Caco-2 (cell line): Measurements from ENCODE around the gene CHMP4A. TPM values are rescaled to one million over a fixed set of nuclear protein-coding genes. Genes with fewer than 3 reads are reported as not detected.
A peak's percentile ranks its signal among the peaks of the same experiment; 100 is the strongest.

Source experiments
- BruUV-seq: library from RNA; stranded (reverse); fragments of 400-500 nt; replicated peaks from 2 replicates; lab custom pipeline; 2021; lab: Mats Ljungman, UMichigan
- CTCF ChIA-PET: fragments of 300-600 bp; sonication (Branson Sonifier 250); formaldehyde crosslinking; loops from one replicate; lab custom pipeline; 2022; ENCODE audit warnings: antibody characterized with exemption; lab: Charles Lee
- POLR2A ChIA-PET: fragments of 300-600 bp; sonication (Branson Sonifier 250); formaldehyde crosslinking; loops from one replicate; lab custom pipeline; 2022; ENCODE audit warnings: antibody characterized with exemption; lab: Charles Lee
- DNase-seq, 2 experiments: peaks; one replicate each; pipeline versions ENCODE4 v3.0.0 to v3.0.0-alpha.2; 2020 to 2022
- H3K27me3 ChIP-seq: replicated peaks from 2 replicates; pipeline ENCODE4 v1.6.0; 2011; ENCODE audit warnings: low read length; ENCODE audit not compliant: control insufficient read depth, insufficient read depth
- H3K36me3 ChIP-seq: 2 replicates; pipeline ENCODE4 v1.5.1; 2011; ENCODE audit warnings: low read length; ENCODE audit not compliant: control insufficient read depth, insufficient read depth
- H3K4me1 ChIP-seq: fragments of 250-450 bp; sonication (Bioruptor Pico); 2 replicates; pipeline ENCODE4 v1.5.1; 2020; ENCODE audit warnings: mild to moderate bottlenecking
- H3K4me3 ChIP-seq: 2 replicates; pipeline ENCODE4 v1.5.1; 2011; ENCODE audit warnings: low read depth, mild to moderate bottlenecking, control low read depth, low read length
- H3K9me3 ChIP-seq: fragments of 250-450 bp; sonication (Bioruptor Pico); 2 replicates; pipeline ENCODE4 v1.5.1; 2020; ENCODE audit warnings: mild to moderate bottlenecking, moderate library complexity
- H3K27ac Mint-ChIP-seq: one replicate; pipeline ENCODE4 v1.8.0; 2022; ENCODE audit warnings: mixed read lengths; ENCODE audit not compliant: unreplicated experiment
- H3K27me3 Mint-ChIP-seq: one replicate; pipeline ENCODE4 v1.8.0; 2022; ENCODE audit warnings: mixed read lengths; ENCODE audit not compliant: insufficient read depth, unreplicated experiment
- H3K36me3 Mint-ChIP-seq: one replicate; pipeline ENCODE4 v1.8.0; 2022; ENCODE audit warnings: mild to moderate bottlenecking, mixed read lengths; ENCODE audit not compliant: insufficient read depth, unreplicated experiment
- H3K4me1 Mint-ChIP-seq: one replicate; pipeline ENCODE4 v1.8.0; 2022; ENCODE audit warnings: low read depth, mixed read lengths; ENCODE audit not compliant: unreplicated experiment
- H3K4me3 Mint-ChIP-seq: one replicate; pipeline ENCODE4 v1.8.0; 2022; ENCODE audit warnings: mild to moderate bottlenecking, moderate library complexity, mixed read lengths; ENCODE audit not compliant: unreplicated experiment
- H3K9me3 Mint-ChIP-seq: one replicate; pipeline ENCODE4 v1.8.0; 2022; ENCODE audit warnings: mixed read lengths; ENCODE audit not compliant: unreplicated experiment
- intact Hi-C: fragments of 100-400 bp; cut with micrococcal nuclease; formaldehyde crosslinking; loops from one replicate; pipeline ENCODE4 v1.10.0; 2022; ENCODE audit not compliant: unreplicated experiment
- total RNA-seq: library from RNA; stranded (reverse); gene quantifications from 2 replicates; pipeline ENCODE4 v1.2.3, GENCODE V29; 2022
- TF ChIP-seq, protein P1 (sequence below), 2 experiments: fragments of 200-600 bp in 1 of 2; IDR thresholded peaks; 1 replicate in 1 of 2; 2 replicates in 1 of 2; pipeline versions ENCODE4 v1.5.1 to v1.8.0; 2011 to 2022; ENCODE audit warnings: antibody characterized with exemption in 1 of 2, control low read depth in 1 of 2, inconsistent platforms in 1 of 2, low read depth in 1 of 2, low read length in 1 of 2, mild to moderate bottlenecking in 1 of 2, moderate library complexity in 1 of 2; ENCODE audit not compliant: insufficient read depth in 1 of 2, severe bottlenecking in 1 of 2, unreplicated experiment in 1 of 2

The CHMP4A gene
- total RNA-seq, 1 experiment from 2014 or later, result 57.7 TPM

DNA sequence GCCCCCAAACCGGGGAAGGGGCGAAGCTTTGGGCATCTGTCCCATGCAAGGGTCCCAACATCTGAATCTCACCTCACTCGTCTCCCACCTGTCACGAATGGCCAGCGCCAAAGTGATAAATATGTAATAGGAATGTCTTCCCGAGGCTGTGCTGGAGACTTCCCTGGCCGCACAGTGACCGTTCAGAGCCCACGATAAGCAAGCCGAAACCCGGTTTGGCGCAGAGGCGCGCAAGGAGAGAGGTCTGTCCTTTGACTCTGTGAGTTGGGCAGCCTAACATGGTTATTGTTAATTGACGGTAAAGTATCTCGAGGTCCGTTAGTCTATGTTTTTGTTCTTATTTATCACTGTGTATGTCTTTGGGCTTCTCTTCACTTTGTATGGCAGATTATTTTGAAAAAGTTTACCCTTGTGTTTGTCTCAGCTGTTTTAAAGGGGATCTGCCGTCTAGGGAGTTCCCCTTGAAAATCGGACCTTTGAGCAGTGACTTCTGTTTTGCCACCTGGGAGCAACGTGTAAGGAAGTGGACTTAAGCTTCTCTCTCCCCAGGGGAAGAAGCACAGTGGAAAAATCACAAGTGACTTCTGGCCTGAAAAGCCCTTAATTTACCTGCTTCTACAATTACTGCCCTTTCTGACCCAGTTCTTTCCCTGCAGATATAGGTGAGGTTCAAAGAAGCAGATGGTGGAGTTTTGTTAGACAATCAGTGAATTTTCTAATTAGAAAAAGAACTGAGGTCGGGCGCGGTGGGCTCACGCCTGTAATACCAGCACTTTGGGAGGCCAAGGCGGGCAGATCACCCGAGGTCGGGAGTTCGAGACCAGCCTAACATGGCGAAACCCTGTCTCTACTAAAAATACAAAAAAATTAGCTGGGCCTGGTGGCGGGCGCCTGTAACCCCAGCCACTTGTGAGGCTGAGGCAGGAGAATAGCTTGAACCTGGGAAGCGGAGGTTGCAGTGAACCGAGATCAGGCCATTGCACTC lies 16.9 kb downstream of the CHMP4A start:
- H3K36me3 ChIP-seq, result no peaks in the 10 kb centered on the region
- Mint-ChIP-seq H3K4me1 (peaks cover 11% of the 10 kb centered on the region), H3K4me3 (peak overlapping the region; percentile 84), H3K36me3 (peaks cover 56% of the 10 kb centered on the region), H3K27ac (peak overlapping the region; percentile 88), H3K9me3 (peaks cover 5% of the 10 kb centered on the region), H3K27me3 (no peaks in the 10 kb centered on the region)
- peak overlapping the region; percentile 95 for H3K4me3 ChIP-seq
- ChIA-PET POLR2A (interaction anchor here (0.5 to 2.2 kb wide), 9 partner anchors 17 to 82 kb away, joined by 3 to 28 read pairs (median 7); partner anchors contain the start of genes CHMP4A, DCAF11, EMC9 and IRF9), CTCF (interaction anchor here (1.2 to 1.6 kb wide), 2 partner anchors 19 to 35 kb away, joined by 4 to 7 read pairs; partner anchors contain the start of genes IRF9 and MDP1)
- H3K27me3 ChIP-seq, result no peaks in the 10 kb centered on the region
- BruUV-seq, result TSS peak; percentile 75
- intact Hi-C loops, result no loop called here
- H3K9me3 ChIP-seq, result no peaks in the 10 kb centered on the region; the same call in 1 of the 2 replicates
- TF ChIP-seq, protein P1, sequence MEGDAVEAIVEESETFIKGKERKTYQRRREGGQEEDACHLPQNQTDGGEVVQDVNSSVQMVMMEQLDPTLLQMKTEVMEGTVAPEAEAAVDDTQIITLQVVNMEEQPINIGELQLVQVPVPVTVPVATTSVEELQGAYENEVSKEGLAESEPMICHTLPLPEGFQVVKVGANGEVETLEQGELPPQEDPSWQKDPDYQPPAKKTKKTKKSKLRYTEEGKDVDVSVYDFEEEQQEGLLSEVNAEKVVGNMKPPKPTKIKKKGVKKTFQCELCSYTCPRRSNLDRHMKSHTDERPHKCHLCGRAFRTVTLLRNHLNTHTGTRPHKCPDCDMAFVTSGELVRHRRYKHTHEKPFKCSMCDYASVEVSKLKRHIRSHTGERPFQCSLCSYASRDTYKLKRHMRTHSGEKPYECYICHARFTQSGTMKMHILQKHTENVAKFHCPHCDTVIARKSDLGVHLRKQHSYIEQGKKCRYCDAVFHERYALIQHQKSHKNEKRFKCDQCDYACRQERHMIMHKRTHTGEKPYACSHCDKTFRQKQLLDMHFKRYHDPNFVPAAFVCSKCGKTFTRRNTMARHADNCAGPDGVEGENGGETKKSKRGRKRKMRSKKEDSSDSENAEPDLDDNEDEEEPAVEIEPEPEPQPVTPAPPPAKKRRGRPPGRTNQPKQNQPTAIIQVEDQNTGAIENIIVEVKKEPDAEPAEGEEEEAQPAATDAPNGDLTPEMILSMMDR (IDR thresholded peaks at IDR 0.05; ENCODE audit: insufficient read depth in 1 of 2, low read depth in 1 of 2, low read length in 1 of 2, severe bottlenecking in 1 of 2, unreplicated experiment in 1 of 2), result no peak
- DNase-seq, result no peak
- 0 out of 2 replicates have a peak, but pooled peaks cover 9% of the 10 kb centered on the region for H3K4me1 ChIP-seq

DNA sequence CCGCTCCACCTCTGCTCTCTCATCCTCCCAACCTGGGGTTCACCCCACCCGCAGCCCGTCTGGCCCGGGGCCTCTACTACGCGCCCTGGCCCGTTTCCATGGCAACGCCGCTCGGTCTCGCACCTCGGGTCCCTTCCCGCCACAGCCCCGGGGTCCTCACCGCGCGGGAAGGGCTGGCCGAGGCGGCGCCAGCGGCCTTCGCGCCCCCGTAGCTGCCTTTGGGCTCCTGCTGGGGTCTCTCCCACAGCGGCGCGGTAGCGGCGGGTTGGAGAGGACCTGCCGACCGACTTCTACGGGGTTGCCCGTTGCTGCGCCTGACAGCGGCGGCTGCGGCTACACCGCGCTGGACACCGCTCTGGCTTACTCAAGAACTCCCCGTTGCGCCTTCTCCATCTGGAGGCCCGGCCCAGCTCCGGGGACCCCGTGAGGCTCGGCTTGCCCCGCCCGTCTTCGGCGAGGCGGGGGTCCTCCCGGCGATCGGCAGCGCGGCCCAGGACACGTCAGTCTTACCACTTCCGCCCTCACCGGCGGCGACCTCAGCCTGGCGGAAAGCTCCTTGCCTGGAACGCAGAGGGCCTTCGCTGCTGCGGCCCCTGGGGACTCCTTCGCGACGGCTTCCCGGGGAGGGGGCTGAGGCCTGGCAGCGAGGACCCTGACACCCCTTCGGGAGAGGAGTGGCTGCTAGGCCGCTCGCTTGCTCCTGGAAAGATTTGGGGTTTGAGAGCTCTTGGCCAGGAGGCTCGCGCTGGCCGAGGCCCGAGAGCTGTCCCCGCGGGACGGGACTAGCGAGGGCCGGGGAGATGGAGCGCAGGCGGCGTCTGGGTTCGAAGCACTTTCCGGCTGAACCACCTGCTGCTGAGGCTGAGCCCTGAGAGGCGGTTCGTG lies 17.9 kb downstream of the CHMP4A start, which contains the start of gene TM9SF1:
Gene TM9SF1, minus strand, starts transcription at position 256 of the 885 bp plus-strand sequence. CDS start 422 bp downstream, outside the sequence.
- TF ChIP-seq, protein P1 (IDR thresholded peaks at IDR 0.05; ENCODE audit: insufficient read depth in 1 of 2, low read depth in 1 of 2, low read length in 1 of 2, severe bottlenecking in 1 of 2, unreplicated experiment in 1 of 2), result no peak
- ChIA-PET POLR2A (interaction anchor here (0.5 to 2.2 kb wide), 11 partner anchors 18 to 878 kb away, joined by 3 to 28 read pairs (median 7); partner anchors contain the start of genes CHMP4A, DCAF11, EMC9 and IRF9), CTCF (interaction anchor here (1.0 to 1.6 kb wide), 3 partner anchors 20 to 49 kb away, joined by 3 to 7 read pairs (median 4); partner anchors contain the start of genes IRF9, MDP1 and PSME2)
- BruUV-seq, result no TSS peak
- no peaks in the 10 kb centered on the region for H3K9me3 Mint-ChIP-seq
- intact Hi-C loops, result loop anchor here (1.0 kb wide), 2 partner anchors 18 to 34 kb away; partner anchors contain the start of genes CHMP4A and IRF9
- DNase-seq, result peak; percentile 88 to 90
- H3K4me3 Mint-ChIP-seq, result peak within 1 kb of the TSS; percentile 84
- peaks cover 54% of the 10 kb centered on the region for H3K36me3 Mint-ChIP-seq
- H3K27me3 Mint-ChIP-seq, result no peaks in the 10 kb centered on the region
- H3K27ac Mint-ChIP-seq, result peak within 1 kb of the TSS; percentile 88
- peaks cover 11% of the 10 kb centered on the region for H3K4me1 Mint-ChIP-seq
- no peaks in the 10 kb centered on the region for H3K9me3 ChIP-seq
- H3K27me3 ChIP-seq, result no peaks in the 10 kb centered on the region
- peak within 1 kb of the TSS; percentile 95 for H3K4me3 ChIP-seq
- no peaks in the 10 kb centered on the region for H3K36me3 ChIP-seq
- H3K4me1 ChIP-seq, result 0 out of 2 replicates have a peak, but pooled peaks cover 9% of the 10 kb centered on the region
